ENCODE results near the gene GHRH.

DNA sequence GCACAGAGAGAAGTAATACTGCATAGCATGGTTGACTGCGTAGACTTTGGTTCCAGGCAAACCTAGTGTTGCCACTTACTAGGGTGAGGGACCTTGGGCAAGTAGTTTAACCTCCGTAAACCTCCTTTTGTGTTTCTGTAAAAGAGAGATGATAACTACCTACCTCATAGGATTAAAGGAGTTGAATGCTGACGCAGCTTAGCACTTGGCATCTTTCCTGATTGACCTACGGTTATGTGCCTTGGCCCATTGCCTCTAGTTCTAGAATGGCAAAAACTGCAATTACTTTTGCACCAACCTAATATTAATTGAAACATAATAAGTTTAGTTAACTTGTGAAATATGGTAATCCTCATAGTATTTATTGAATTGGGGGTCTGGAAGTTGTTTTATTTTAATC, 19.1 kb downstream of the GHRH start:
- TF ChIP-seq POLR2AphosphoS5 (IDR thresholded peaks at IDR 0.05; ENCODE audit: low read depth, low read length) (no peak), POLR2A (IDR thresholded peaks at IDR 0.05; ENCODE audit: low read depth, low read length) (no peak), TAF1 (IDR thresholded peaks at IDR 0.05; ENCODE audit: low read depth, low read length) (no peak), SPI1 (IDR thresholded peaks at IDR 0.05; ENCODE audit: low read depth, low read length) (no peak), POU2F2 (IDR thresholded peaks at IDR 0.05; ENCODE audit: low read depth, low read length) (no peak)
